Bladder microvascular endothelial cell (primary cell): ENCODE results near the gene CTTNBP2. TPM values are rescaled to one million over a fixed set of nuclear protein-coding genes. Genes with fewer than 3 reads are reported as not detected.

Experiments
- total RNA-seq: library from RNA; depleted of rRNA; stranded (reverse); fragments of >200 nt; gene quantifications from 2 replicates; pipeline ENCODE4 v1.2.3, GENCODE V29; 2014

Gene CTTNBP2
- not detected in 2 replicates for total RNA-seq

GRCh38 chr7:117873310-117874190 is at the start of gene CTTNBP2:
CTTNBP2 (minus strand) TSS chr7:117873441; CDS start chr7:117873415, 26 bp downstream.

